Sigmoid colon (tissue), 4 donors: ENCODE results near the gene CDC14B.

Source experiments
- CTCF ChIP-seq, 4 experiments: fragments of 450-650 bp in 3 of 4; fragments of 200-600 bp in 1 of 4; IDR thresholded peaks; one replicate each; pipeline ENCODE4 v1.5.1; 2016 to 2019; ENCODE audit warnings: antibody characterized with exemption in 4 of 4, mild to moderate bottlenecking in 3 of 4, moderate library complexity in 2 of 4
- EP300 ChIP-seq, 4 donors: sonication (generic); formaldehyde crosslinking; IDR thresholded peaks; one replicate each; pipeline ENCODE4 v1.6.1; 2017; ENCODE audit warnings: antibody characterized with exemption in 4 of 4
- POLR2A ChIP-seq, 2 donors: fragments of 450-650 bp; IDR thresholded peaks; one replicate each; pipeline ENCODE4 v1.6.1; 2016; ENCODE audit warnings: antibody characterized with exemption in 2 of 2, mild to moderate bottlenecking in 2 of 2, moderate library complexity in 2 of 2
- POLR2AphosphoS5 ChIP-seq, 4 donors: sonication (generic); formaldehyde crosslinking; IDR thresholded peaks; one replicate each; pipeline ENCODE4 v1.6.1; 2017; ENCODE audit warnings: antibody characterized with exemption in 4 of 4

- TF ChIP-seq POLR2AphosphoS5 (IDR thresholded peaks at IDR 0.05) (no peak), CTCF (IDR thresholded peaks at IDR 0.05) (no peak), EP300 (IDR thresholded peaks at IDR 0.05) (no peak), POLR2A (IDR thresholded peaks at IDR 0.05) (no peak)
These were observed 68.2 kb downstream of the CDC14B start for GRCh38 chr9:96551403-96551802.
